ENCODE results near the gene HES4.

HES4 gene

DNA sequence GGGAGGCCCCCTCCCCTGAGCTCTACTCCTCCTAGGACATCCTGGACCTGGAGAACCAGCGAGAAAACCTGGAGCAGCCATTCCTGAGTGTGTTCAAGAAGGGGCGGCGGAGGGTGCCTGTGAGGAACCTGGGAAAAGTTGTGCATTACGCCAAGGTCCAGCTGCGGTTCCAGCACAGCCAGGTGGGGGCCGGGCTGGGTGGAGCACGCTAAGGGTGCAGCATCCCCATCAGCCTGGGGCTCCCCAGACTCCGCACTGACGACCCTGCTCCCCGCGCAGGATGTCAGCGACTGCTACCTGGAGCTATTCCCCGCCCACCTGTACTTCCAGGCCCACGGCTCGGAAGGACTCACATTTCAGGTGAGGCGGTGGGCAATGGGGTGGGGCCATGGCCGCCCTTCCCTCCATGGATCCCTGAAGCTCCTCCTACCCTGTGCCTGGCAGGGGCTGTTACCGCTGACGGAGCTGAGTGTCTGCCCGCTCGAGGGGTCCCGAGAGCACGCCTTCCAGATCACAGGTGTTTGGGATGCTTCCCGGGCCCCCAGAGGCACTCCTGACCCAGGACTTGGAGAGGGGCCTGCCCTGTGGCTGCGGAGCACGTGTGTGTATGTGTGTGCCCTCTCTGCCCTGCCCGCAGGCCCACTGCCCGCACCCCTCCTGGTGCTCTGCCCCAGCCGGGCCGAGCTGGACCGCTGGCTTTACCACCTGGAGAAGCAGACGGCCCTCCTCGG is 29.5 kb downstream of the HES4 start:
- Histone ChIP-seq H3K4me1 (ENCODE audit: insufficient read depth, poor library complexity, severe bottlenecking) (no peaks in the 10 kb centered on the region), H3K36me3 (ENCODE audit: low read depth) (peaks cover under 1% of the 10 kb centered on the region; the same call in 1 of the 2 replicates), H3K27me3 (ENCODE audit: insufficient read depth, poor library complexity, severe bottlenecking) (no peaks in the 10 kb centered on the region), H3K9me3 (ENCODE audit: severe bottlenecking) (no peaks in the 10 kb centered on the region), H3K27ac (ENCODE audit: poor library complexity, severe bottlenecking) (no peak overlapping the region), H3K4me3 (ENCODE audit: severe bottlenecking) (no peak overlapping the region)
- ATAC-seq (ENCODE audit: low read depth), result no peak
- TF ChIP-seq, protein P1, sequence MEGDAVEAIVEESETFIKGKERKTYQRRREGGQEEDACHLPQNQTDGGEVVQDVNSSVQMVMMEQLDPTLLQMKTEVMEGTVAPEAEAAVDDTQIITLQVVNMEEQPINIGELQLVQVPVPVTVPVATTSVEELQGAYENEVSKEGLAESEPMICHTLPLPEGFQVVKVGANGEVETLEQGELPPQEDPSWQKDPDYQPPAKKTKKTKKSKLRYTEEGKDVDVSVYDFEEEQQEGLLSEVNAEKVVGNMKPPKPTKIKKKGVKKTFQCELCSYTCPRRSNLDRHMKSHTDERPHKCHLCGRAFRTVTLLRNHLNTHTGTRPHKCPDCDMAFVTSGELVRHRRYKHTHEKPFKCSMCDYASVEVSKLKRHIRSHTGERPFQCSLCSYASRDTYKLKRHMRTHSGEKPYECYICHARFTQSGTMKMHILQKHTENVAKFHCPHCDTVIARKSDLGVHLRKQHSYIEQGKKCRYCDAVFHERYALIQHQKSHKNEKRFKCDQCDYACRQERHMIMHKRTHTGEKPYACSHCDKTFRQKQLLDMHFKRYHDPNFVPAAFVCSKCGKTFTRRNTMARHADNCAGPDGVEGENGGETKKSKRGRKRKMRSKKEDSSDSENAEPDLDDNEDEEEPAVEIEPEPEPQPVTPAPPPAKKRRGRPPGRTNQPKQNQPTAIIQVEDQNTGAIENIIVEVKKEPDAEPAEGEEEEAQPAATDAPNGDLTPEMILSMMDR (IDR thresholded peaks at IDR 0.05; ENCODE audit: poor library complexity, severe bottlenecking), result no peak
- DNase-seq (ENCODE audit: low spot score), result no peak

DNA sequence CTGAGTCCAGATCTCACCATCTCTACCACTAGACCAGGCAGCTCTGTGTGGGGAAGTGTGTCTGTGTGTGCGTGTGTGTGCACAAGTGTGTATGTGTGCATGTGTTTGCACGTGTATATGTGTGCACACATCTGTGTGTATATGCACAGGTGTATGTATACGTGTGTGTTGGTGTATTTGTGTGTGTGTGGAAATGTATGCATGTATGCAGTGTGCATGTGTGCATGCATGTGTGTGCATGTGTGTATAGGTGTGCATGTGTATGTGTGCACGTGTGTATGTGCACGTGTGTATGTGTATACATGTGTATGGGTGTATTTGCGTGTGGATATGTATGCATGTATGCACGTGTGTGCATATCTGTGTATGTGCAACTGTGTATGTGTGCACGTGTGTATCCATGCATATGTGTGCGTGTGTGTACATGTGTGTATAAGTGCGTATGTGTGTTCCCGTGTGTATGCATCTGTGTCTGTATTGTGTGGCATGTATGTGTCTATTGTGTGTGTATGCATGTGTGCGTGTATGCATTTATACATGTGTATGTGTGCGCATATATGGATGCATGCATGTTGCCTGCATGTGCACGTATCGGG is 30.5 kb downstream of the HES4 start:
- no peaks in the 10 kb centered on the region for H3K4me1 ChIP-seq (ENCODE audit: insufficient read depth, poor library complexity, severe bottlenecking)
- no peaks in the 10 kb centered on the region for H3K27me3 ChIP-seq (ENCODE audit: insufficient read depth, poor library complexity, severe bottlenecking)
- no peak for DNase-seq (ENCODE audit: low spot score)
- H3K27ac ChIP-seq (ENCODE audit: poor library complexity, severe bottlenecking), result no peak overlapping the region
- H3K9me3 ChIP-seq (ENCODE audit: severe bottlenecking), result no peaks in the 10 kb centered on the region
- H3K36me3 ChIP-seq (ENCODE audit: low read depth), result peaks cover 4% of the 10 kb centered on the region; the same call in 1 of the 2 replicates
- H3K4me3 ChIP-seq (ENCODE audit: severe bottlenecking), result no peak overlapping the region
- TF ChIP-seq, protein P1 (IDR thresholded peaks at IDR 0.05; ENCODE audit: poor library complexity, severe bottlenecking), result no peak
- ATAC-seq (ENCODE audit: low read depth), result no peak

DNA sequence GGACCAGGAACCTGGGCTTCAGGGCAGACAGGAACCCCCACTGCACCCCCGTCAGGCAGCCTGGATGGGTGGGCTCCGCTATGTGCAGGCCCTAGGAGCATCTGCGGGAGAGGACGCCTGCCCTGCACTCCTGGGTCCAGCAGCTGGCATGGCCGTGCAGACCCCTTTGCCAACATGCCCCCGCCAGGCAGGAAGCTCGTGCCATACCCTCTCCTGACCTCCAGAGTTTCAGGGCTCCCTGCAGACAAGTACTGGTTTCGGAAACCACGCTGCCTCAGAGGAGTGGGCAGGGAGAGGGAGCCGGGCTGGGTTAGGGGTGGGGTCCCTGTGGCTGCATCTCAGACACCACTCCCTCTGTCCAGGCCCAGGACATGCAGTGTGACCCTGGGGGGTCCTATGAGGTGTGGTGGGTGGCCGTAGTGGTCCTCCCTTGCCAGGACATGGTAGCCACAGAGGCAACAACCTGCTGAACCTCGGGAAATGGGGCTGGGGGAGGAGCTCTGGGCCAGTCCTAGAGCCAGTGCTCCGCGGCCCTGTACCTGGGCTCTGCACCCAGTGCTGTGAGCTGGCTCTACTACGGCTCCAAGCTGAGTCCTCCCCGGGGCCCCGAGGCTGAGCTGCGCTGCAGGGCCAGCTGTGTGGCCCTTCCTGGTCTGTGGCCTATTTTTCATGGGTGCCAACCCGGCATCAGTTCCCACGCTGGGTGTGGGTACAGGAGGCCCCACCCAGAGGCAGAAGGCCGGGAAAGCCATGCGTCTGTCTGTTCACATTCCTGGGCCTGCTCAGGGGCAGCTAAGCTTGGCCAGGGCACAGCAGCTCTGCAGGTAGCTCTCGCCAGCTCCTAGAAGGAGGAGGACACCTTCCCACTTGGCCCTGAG is 32.2 kb downstream of the HES4 start:
- Histone ChIP-seq H3K27ac (ENCODE audit: poor library complexity, severe bottlenecking) (peak overlapping the region; percentile 89), H3K27me3 (ENCODE audit: insufficient read depth, poor library complexity, severe bottlenecking) (no peaks in the 10 kb centered on the region), H3K4me3 (ENCODE audit: severe bottlenecking) (no peak overlapping the region), H3K36me3 (ENCODE audit: low read depth) (peaks cover 11% of the 10 kb centered on the region), H3K9me3 (ENCODE audit: severe bottlenecking) (no peaks in the 10 kb centered on the region), H3K4me1 (ENCODE audit: insufficient read depth, poor library complexity, severe bottlenecking) (no peaks in the 10 kb centered on the region)
- ATAC-seq (ENCODE audit: low read depth) (no peak), DNase-seq (ENCODE audit: low spot score) (no peak)
- TF ChIP-seq, protein P1 (IDR thresholded peaks at IDR 0.05; ENCODE audit: poor library complexity, severe bottlenecking), result no peak

DNA sequence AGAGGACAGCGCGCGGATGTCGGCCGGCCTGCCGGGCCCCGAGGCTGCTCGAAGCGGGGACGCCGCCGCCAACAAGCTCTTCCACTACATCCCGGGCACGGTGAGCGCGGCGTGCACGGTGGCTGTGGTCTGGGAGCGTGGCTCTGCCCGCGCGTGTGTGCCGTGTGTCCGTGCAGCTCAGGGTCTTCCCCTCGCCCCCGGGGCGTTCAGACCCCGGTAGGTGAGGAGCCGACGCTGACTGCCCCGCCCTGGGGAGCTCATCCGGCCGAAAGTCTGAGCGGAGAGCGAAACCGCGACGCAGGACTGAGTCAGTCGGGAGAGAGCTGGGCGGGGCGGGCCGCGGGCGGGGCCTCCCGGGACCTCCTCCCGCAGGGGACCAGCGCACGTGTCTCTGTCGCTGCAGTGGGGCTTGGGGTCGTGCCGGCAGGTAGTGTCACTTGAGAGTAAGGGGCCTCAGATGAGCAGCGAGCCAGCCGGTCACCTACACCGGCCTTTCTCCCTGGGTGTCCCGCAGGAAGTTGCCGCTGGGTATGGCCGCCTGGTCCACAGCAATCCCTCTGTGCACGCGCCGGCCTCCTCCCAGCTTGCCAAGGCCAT is 33.1 kb downstream of the HES4 start:
- peak; percentile 77 for ATAC-seq (ENCODE audit: low read depth)

More for the DNA sequence above, 33.1 kb downstream of the HES4 start:
- H3K4me3 ChIP-seq (ENCODE audit: severe bottlenecking), result peak overlapping the region; percentile 61
- no peaks in the 10 kb centered on the region for H3K4me1 ChIP-seq (ENCODE audit: insufficient read depth, poor library complexity, severe bottlenecking)
- no peaks in the 10 kb centered on the region for H3K9me3 ChIP-seq (ENCODE audit: severe bottlenecking)
- H3K27me3 ChIP-seq (ENCODE audit: insufficient read depth, poor library complexity, severe bottlenecking), result no peaks in the 10 kb centered on the region
- DNase-seq (ENCODE audit: low spot score), result no peak
- H3K27ac ChIP-seq (ENCODE audit: poor library complexity, severe bottlenecking), result peak overlapping the region; percentile 89
- peaks cover 11% of the 10 kb centered on the region for H3K36me3 ChIP-seq (ENCODE audit: low read depth)
- TF ChIP-seq, protein P1 (IDR thresholded peaks at IDR 0.05; ENCODE audit: poor library complexity, severe bottlenecking), result no peak
